Fibroblast of lung (primary cell): Measurements from ENCODE around the gene LHFPL2. TPM values are rescaled to one million over a fixed set of nuclear protein-coding genes. Genes with fewer than 3 reads are reported as not detected.
A peak's percentile ranks its signal among the peaks of the same experiment; 100 is the strongest.

Source experiments
- DNase-seq, 2 donors: peaks; one replicate each; pipeline versions ENCODE4 v3.0.0 to v3.0.0-alpha.2; 2010; ENCODE audit warnings: low read depth in 2 of 2
- H2AFZ ChIP-seq: 2 replicates; pipeline ENCODE4 v1.5.1; 2012; ENCODE audit warnings: low read length, control low read depth, inconsistent platforms
- H3K27ac ChIP-seq: 2 replicates; pipeline ENCODE4 v1.5.1; 2011; ENCODE audit warnings: low read length, control low read depth; ENCODE audit not compliant: insufficient read depth
- H3K27me3 ChIP-seq: 2 replicates; pipeline ENCODE4 v1.5.1; 2011; ENCODE audit warnings: mild to moderate bottlenecking, low read length; ENCODE audit not compliant: control insufficient read depth, insufficient read depth
- H3K36me3 ChIP-seq: 2 replicates; pipeline ENCODE4 v1.5.1; 2011; ENCODE audit warnings: low read length; ENCODE audit not compliant: control insufficient read depth, insufficient read depth
- H3K4me1 ChIP-seq: 2 replicates; pipeline ENCODE4 v1.5.1; 2011; ENCODE audit warnings: low read length; ENCODE audit not compliant: control insufficient read depth, insufficient read depth; ENCODE audit errors: extremely low read depth
- H3K4me2 ChIP-seq: 2 replicates; pipeline ENCODE4 v1.5.1; 2011; ENCODE audit warnings: low read length, control low read depth; ENCODE audit not compliant: insufficient read depth; ENCODE audit errors: extremely low read depth
- H3K4me3 ChIP-seq, 4 experiments: fragments of 200-600 bp in 1 of 4; sonication (generic) in 1 of 4; replicated peaks in 1 of 4; 2 replicates each; pipeline ENCODE4 v1.5.1; 2011 to 2016; ENCODE audit warnings: low read length in 4 of 4, low read depth in 3 of 4, mild to moderate bottlenecking in 3 of 4, control low read depth in 2 of 4, inconsistent platforms in 1 of 4, mixed read lengths in 1 of 4; ENCODE audit not compliant: insufficient read depth in 1 of 4; ENCODE audit errors: control extremely low read depth in 1 of 4
- H3K79me2 ChIP-seq: 2 replicates; pipeline ENCODE4 v1.5.1; 2012; ENCODE audit warnings: mild to moderate bottlenecking, low read length, inconsistent platforms; ENCODE audit not compliant: control insufficient read depth, insufficient read depth
- H3K9ac ChIP-seq: 2 replicates; pipeline ENCODE4 v1.5.1; 2011; ENCODE audit warnings: mild to moderate bottlenecking, low read length, control low read depth; ENCODE audit not compliant: insufficient read depth
- H3K9me3 ChIP-seq: 2 replicates; pipeline ENCODE4 v1.5.1; 2012; ENCODE audit warnings: low read depth, low read length; ENCODE audit not compliant: control insufficient read depth, insufficient read depth
- H4K20me1 ChIP-seq: 2 replicates; pipeline ENCODE4 v1.5.1; 2011; ENCODE audit warnings: low read length; ENCODE audit not compliant: control insufficient read depth, insufficient read depth; ENCODE audit errors: extremely low read depth
- CTCF ChIP-seq, 2 donors: IDR thresholded peaks in 1 of 2; conservative IDR thresholded peaks in 1 of 2; 1 replicate in 1 of 2; 2 replicates in 1 of 2; pipeline ENCODE4 v1.5.1; 2011 to 2012; ENCODE audit warnings: low read length in 2 of 2, control low read depth in 1 of 2, inconsistent platforms in 1 of 2, low read depth in 1 of 2, mild to moderate bottlenecking in 1 of 2
- EZH2 ChIP-seq: IDR thresholded peaks from 2 replicates; pipeline ENCODE4 v1.5.1; 2012; ENCODE audit warnings: low read length, control low read depth, mild to moderate bottlenecking; ENCODE audit errors: missing control alignments
- polyA plus RNA-seq, 2 donors: library from polyadenylated mRNA; depleted of rRNA in 1 of 2; stranded (reverse) in 1 of 2; unstranded in 1 of 2; fragments of >200 nt; gene quantifications; 2 replicates each; pipeline ENCODE4 v1.2.1, GENCODE V29; 2011 to 2012; ENCODE audit warnings: missing spikeins in 1 of 2
- total RNA-seq: library from RNA; depleted of rRNA; stranded (reverse); fragments of >200 nt; gene quantifications from 2 replicates; pipeline ENCODE4 v1.2.1, GENCODE V29; 2014

Gene LHFPL2
- total and polyA plus RNA-seq, 2 donors (not counting 1 experiment from before 2014, with no cell fraction given) = 13.7 to 51.4 TPM

GRCh38 chr5:78576376-78576775, 72.2 kb downstream of the LHFPL2 start:
- TF ChIP-seq EZH2 = no peak
- TF ChIP-seq CTCF (conservative IDR thresholded peaks at IDR 0.05 in 1 of 2, IDR thresholded peaks at IDR 0.05 in 1 of 2; ENCODE audit: low read depth in 1 of 2, low read length in 2 of 2) = no peak
- Histone ChIP-seq H3K27me3 (no peaks in the 10 kb centered on the region), H2AFZ (no peak overlapping the region), H3K9ac (no peak overlapping the region), H3K4me2 (no peak overlapping the region), H3K9me3 (no peaks in the 10 kb centered on the region), H3K36me3 (no peaks in the 10 kb centered on the region), H3K27ac (no peak overlapping the region), H4K20me1 (no peaks in the 10 kb centered on the region), H3K4me1 (peaks cover 4% of the 10 kb centered on the region), H3K4me3 (no peak overlapping the region), H3K79me2 (no peaks in the 10 kb centered on the region)
- DNase-seq = no peak

- H3K9me3 ChIP-seq = no peaks in the 10 kb centered on the region
- TF ChIP-seq CTCF (conservative IDR thresholded peaks at IDR 0.05 in 1 of 2, IDR thresholded peaks at IDR 0.05 in 1 of 2; ENCODE audit: low read depth in 1 of 2, low read length in 2 of 2) (no peak), EZH2 (no peak)
- no peaks in the 10 kb centered on the region for H3K36me3 ChIP-seq
- no peak overlapping the region for H3K4me3 ChIP-seq
- H3K9ac ChIP-seq = no peak overlapping the region
- H3K27ac ChIP-seq = no peak overlapping the region
- H3K79me2 ChIP-seq = no peaks in the 10 kb centered on the region
- H3K4me2 ChIP-seq = no peak overlapping the region
- H4K20me1 ChIP-seq = no peaks in the 10 kb centered on the region
- peaks cover 4% of the 10 kb centered on the region for H3K4me1 ChIP-seq
- no peaks in the 10 kb centered on the region for H3K27me3 ChIP-seq
- H2AFZ ChIP-seq = no peak overlapping the region
- peak in 1 of 2 donors; percentile 81 for DNase-seq
These were observed 73.8 kb downstream of the LHFPL2 start for GRCh38 chr5:78574731-78575161.

GRCh38 chr5:78574131-78574673, 74.4 kb downstream of the LHFPL2 start:
- no peak for DNase-seq
- Histone ChIP-seq H3K36me3 (no peaks in the 10 kb centered on the region), H3K9me3 (no peaks in the 10 kb centered on the region), H3K9ac (no peak overlapping the region), H3K27ac (no peak overlapping the region), H3K4me3 (no peak overlapping the region), H2AFZ (no peak overlapping the region), H3K4me2 (no peak overlapping the region), H4K20me1 (no peaks in the 10 kb centered on the region), H3K4me1 (peaks cover 7% of the 10 kb centered on the region), H3K79me2 (no peaks in the 10 kb centered on the region), H3K27me3 (no peaks in the 10 kb centered on the region)
- TF ChIP-seq EZH2 (no peak), CTCF (conservative IDR thresholded peaks at IDR 0.05 in 1 of 2, IDR thresholded peaks at IDR 0.05 in 1 of 2; ENCODE audit: low read depth in 1 of 2, low read length in 2 of 2) (no peak)
